Measurements from ENCODE around the gene SORCS3. TPM values are rescaled to one million over a fixed set of nuclear protein-coding genes. Genes with fewer than 3 reads are reported as not detected.

SORCS3 gene
- total and polyA plus RNA-seq, 7 donors: 0.15 to 1.1 (median 0.33) TPM; not detected in 2

GRCh38 chr10:104767282-104767681 lies 126.2 kb downstream of the SORCS3 start:
- no peak for DNase-seq
- H3K4me1 ChIP-seq: no peaks in the 10 kb centered on the region
- TF ChIP-seq POLR2A (IDR thresholded peaks at IDR 0.05): no peak
- no peak for TF ChIP-seq EP300 (IDR thresholded peaks at IDR 0.05)
- no peak for TF ChIP-seq POLR2AphosphoS5 (IDR thresholded peaks at IDR 0.05)
- no peak for TF ChIP-seq CTCF (IDR thresholded peaks at IDR 0.05)
- intact Hi-C loops (cut with DNase I): no loop called here
- H3K9me3 ChIP-seq: no peaks in the 10 kb centered on the region
- H3K36me3 ChIP-seq: no peaks in the 10 kb centered on the region
- no peak overlapping the region for H3K27ac ChIP-seq
- no peaks in the 10 kb centered on the region for H3K27me3 ChIP-seq
- WGBS, 2 donors: 15 to 32% methylated on average over 2 of the region's 2 CpGs
- H3K4me3 ChIP-seq: no peak overlapping the region

GRCh38 chr10:104767745-104768144 lies 126.7 kb downstream of the SORCS3 start:
- DNase-seq: no peak
- H3K4me3 ChIP-seq: no peak overlapping the region
- no peaks in the 10 kb centered on the region for H3K36me3 ChIP-seq
- intact Hi-C loops (cut with DNase I): no loop called here
- WGBS, 2 donors: 51 to 80% methylated on average over 1 of the region's 1 CpG
- H3K27me3 ChIP-seq: no peaks in the 10 kb centered on the region
- H3K27ac ChIP-seq: no peak overlapping the region
- H3K9me3 ChIP-seq: no peaks in the 10 kb centered on the region
- no peaks in the 10 kb centered on the region for H3K4me1 ChIP-seq
- no peak for TF ChIP-seq POLR2AphosphoS5 (IDR thresholded peaks at IDR 0.05)
- TF ChIP-seq POLR2A (IDR thresholded peaks at IDR 0.05): no peak

GRCh38 chr10:104773105-104773504 lies 132.0 kb downstream of the SORCS3 start:
- WGBS, 2 donors: 28 to 59% methylated on average over 3 of the region's 3 CpGs
- H3K9me3 ChIP-seq: no peaks in the 10 kb centered on the region
- H3K4me3 ChIP-seq: no peak overlapping the region
- DNase-seq: no peak
- H3K4me1 ChIP-seq: no peaks in the 10 kb centered on the region
- H3K36me3 ChIP-seq: no peaks in the 10 kb centered on the region
- TF ChIP-seq CTCF (IDR thresholded peaks at IDR 0.05) (no peak), POLR2AphosphoS5 (IDR thresholded peaks at IDR 0.05) (no peak), EP300 (IDR thresholded peaks at IDR 0.05) (no peak), POLR2A (IDR thresholded peaks at IDR 0.05) (no peak)
- no peaks in the 10 kb centered on the region for H3K27me3 ChIP-seq
- intact Hi-C loops (cut with DNase I): no loop called here
- no peak overlapping the region for H3K27ac ChIP-seq

- Histone ChIP-seq H3K4me3 (no peak overlapping the region), H3K9me3 (no peaks in the 10 kb centered on the region), H3K27ac (no peak overlapping the region), H3K27me3 (no peaks in the 10 kb centered on the region), H3K4me1 (no peaks in the 10 kb centered on the region), H3K36me3 (no peaks in the 10 kb centered on the region)
- 54 to 59% methylated on average over 6 of the region's 6 CpGs for WGBS, 2 donors
- no peak for TF ChIP-seq CTCF (IDR thresholded peaks at IDR 0.05)
- TF ChIP-seq POLR2A (IDR thresholded peaks at IDR 0.05): no peak
- TF ChIP-seq POLR2AphosphoS5 (IDR thresholded peaks at IDR 0.05): no peak
- intact Hi-C loops (cut with DNase I): no loop called here
- no peak for DNase-seq
Observed at GRCh38 chr10:104774234-104774633, 133.1 kb downstream of the SORCS3 start.

- WGBS, 2 donors: 68 to 77% methylated on average over 4 of the region's 4 CpGs
- no peak for DNase-seq
- Histone ChIP-seq H3K4me1 (no peaks in the 10 kb centered on the region), H3K9me3 (no peaks in the 10 kb centered on the region), H3K36me3 (no peaks in the 10 kb centered on the region), H3K4me3 (no peak overlapping the region), H3K27me3 (no peaks in the 10 kb centered on the region), H3K27ac (no peak overlapping the region)
- TF ChIP-seq POLR2AphosphoS5 (IDR thresholded peaks at IDR 0.05): no peak
- TF ChIP-seq EP300 (IDR thresholded peaks at IDR 0.05): no peak
- no peak for TF ChIP-seq CTCF (IDR thresholded peaks at IDR 0.05)
- TF ChIP-seq POLR2A (IDR thresholded peaks at IDR 0.05): no peak
- intact Hi-C loops (cut with DNase I): no loop called here
Observed at GRCh38 chr10:104777086-104777799, 136.2 kb downstream of the SORCS3 start.

Measured in sigmoid colon (tissue), 7 donors.